Chondrocyte (in vitro differentiated cells): ENCODE results near the gene ZNF566. TPM values are rescaled to one million over a fixed set of nuclear protein-coding genes. Genes with fewer than 3 reads are reported as not detected.

ENCODE experiments used
- DNase-seq: peaks from one replicate; pipeline ENCODE4 v3.0.0; 2021; ENCODE audit warnings: mixed read lengths, low spot score
- H3K27ac Mint-ChIP-seq: one replicate; pipeline ENCODE4 v1.8.0; 2021; ENCODE audit warnings: mild to moderate bottlenecking, moderate library complexity, mixed read lengths; ENCODE audit not compliant: unreplicated experiment
- H3K27me3 Mint-ChIP-seq: 2 replicates; pipeline ENCODE4 v1.8.0; 2021; ENCODE audit warnings: low read depth, mixed read lengths
- H3K36me3 Mint-ChIP-seq: 2 replicates; pipeline ENCODE4 v1.8.0; 2021; ENCODE audit warnings: low read depth, mixed read lengths
- H3K4me1 Mint-ChIP-seq: 2 replicates; pipeline ENCODE4 v1.8.0; 2021; ENCODE audit warnings: low read depth, mild to moderate bottlenecking, mixed read lengths
- H3K4me3 Mint-ChIP-seq: one replicate; pipeline ENCODE4 v1.8.0; 2021; ENCODE audit warnings: mild to moderate bottlenecking, moderate library complexity, mixed read lengths; ENCODE audit not compliant: unreplicated experiment
- H3K9me3 Mint-ChIP-seq: 2 replicates; pipeline ENCODE4 v1.8.0; 2021; ENCODE audit warnings: low read depth, mixed read lengths
- total RNA-seq: library from RNA; stranded (reverse); gene quantifications from 3 replicates; pipeline ENCODE4 v1.2.1, GENCODE V29; 2021
- TF ChIP-seq, protein P1 (sequence below): fragments of 200-600 bp; sonication (generic); IDR thresholded peaks from 2 replicates; pipeline ENCODE4 v1.5.0; 2021; ENCODE audit warnings: antibody characterized with exemption, mild to moderate bottlenecking, moderate library complexity

ZNF566 gene
- total RNA-seq, 1 donor from 2014 or later = 12.1 TPM

GRCh38 chr19:36404498-36404897 lies 84.9 kb downstream of the ZNF566 start:
- Mint-ChIP-seq H3K27me3 (no peaks in the 10 kb centered on the region), H3K9me3 (peaks cover 40% of the 10 kb centered on the region), H3K4me3 (no peak overlapping the region), H3K36me3 (peaks cover 64% of the 10 kb centered on the region), H3K4me1 (no peaks in the 10 kb centered on the region), H3K27ac (no peak overlapping the region)
- DNase-seq = no peak
- TF ChIP-seq, protein P1, sequence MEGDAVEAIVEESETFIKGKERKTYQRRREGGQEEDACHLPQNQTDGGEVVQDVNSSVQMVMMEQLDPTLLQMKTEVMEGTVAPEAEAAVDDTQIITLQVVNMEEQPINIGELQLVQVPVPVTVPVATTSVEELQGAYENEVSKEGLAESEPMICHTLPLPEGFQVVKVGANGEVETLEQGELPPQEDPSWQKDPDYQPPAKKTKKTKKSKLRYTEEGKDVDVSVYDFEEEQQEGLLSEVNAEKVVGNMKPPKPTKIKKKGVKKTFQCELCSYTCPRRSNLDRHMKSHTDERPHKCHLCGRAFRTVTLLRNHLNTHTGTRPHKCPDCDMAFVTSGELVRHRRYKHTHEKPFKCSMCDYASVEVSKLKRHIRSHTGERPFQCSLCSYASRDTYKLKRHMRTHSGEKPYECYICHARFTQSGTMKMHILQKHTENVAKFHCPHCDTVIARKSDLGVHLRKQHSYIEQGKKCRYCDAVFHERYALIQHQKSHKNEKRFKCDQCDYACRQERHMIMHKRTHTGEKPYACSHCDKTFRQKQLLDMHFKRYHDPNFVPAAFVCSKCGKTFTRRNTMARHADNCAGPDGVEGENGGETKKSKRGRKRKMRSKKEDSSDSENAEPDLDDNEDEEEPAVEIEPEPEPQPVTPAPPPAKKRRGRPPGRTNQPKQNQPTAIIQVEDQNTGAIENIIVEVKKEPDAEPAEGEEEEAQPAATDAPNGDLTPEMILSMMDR = no peak

DNA sequence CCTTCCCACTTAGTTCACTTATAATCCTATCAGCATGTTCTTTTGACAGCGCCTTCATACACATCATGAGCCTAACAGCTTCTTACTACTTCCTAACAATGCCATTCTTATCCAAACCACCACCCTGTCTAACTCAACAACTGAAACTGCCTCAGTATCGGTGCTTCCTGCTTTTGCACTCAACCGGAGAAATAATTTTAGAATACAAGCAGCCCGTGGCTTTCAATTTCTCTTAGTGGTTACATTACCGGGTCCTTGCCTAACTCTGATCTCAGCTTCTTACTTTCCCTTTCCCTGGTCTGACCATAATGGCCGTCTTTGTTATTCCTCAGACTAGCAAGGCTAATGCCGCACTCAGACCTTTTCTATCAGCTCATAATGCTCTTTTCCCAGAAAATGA lies 87.9 kb downstream of the ZNF566 start:
- Mint-ChIP-seq H3K4me1 (no peaks in the 10 kb centered on the region), H3K4me3 (no peak overlapping the region), H3K9me3 (peaks cover 38% of the 10 kb centered on the region), H3K27me3 (no peaks in the 10 kb centered on the region), H3K36me3 (peaks cover 68% of the 10 kb centered on the region), H3K27ac (no peak overlapping the region)
- TF ChIP-seq, protein P1 = no peak
- DNase-seq = no peak

DNA sequence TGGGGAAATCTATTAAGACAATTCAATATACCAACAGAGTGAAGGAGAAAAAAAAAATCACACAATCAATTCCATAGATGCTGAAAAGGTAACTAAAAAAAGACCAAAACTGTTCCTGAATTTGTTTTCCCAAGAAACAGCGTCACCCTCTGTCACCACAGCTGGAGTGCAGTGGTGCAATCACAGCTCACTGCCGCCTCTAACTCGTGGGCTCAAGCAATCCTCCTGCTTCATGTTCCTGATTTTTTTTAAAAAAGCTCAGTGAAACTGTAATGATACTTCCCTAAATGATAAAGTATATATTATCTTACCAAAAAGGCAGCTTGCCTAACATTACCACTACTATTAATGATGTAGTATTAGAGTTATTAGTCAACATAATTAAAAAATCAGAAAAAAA lies 90.8 kb downstream of the ZNF566 start:
- no peaks in the 10 kb centered on the region for H3K27me3 Mint-ChIP-seq
- TF ChIP-seq, protein P1 = no peak
- peaks cover 66% of the 10 kb centered on the region for H3K36me3 Mint-ChIP-seq
- DNase-seq = no peak
- no peak overlapping the region for H3K4me3 Mint-ChIP-seq
- H3K4me1 Mint-ChIP-seq = no peaks in the 10 kb centered on the region
- H3K9me3 Mint-ChIP-seq = peaks cover 49% of the 10 kb centered on the region
- no peak overlapping the region for H3K27ac Mint-ChIP-seq

Other genes with a start within 250 kb of the ZNF566 start
- gene ZFP14, start 110.4 kb downstream of the ZNF566 start, total RNA-seq = 3.2 to 6.3 TPM (median 3.8 TPM) in 3 replicates
- gene ZFP82, start 70.9 kb downstream of the ZNF566 start, total RNA-seq = 8.2 to 9.3 TPM (median 8.9 TPM) in 3 replicates
- gene ZNF260, start 38.7 kb upstream of the ZNF566 start, total RNA-seq = 14.0 to 16.6 TPM (median 15.5 TPM) in 3 replicates
- 13.7 to 18.6 TPM (median 14.1 TPM) in 3 replicates for gene ZNF529, start 83.7 kb upstream of the ZNF566 start, total RNA-seq
- gene ZNF382, start 115.8 kb upstream of the ZNF566 start, total RNA-seq = 10.7 to 17.3 TPM (median 12.5 TPM) in 3 replicates
- 8.0 to 10.2 TPM (median 8.9 TPM) in 3 replicates for gene ZNF461, start 177.3 kb upstream of the ZNF566 start, total RNA-seq
- gene ZNF567, start 198.1 kb upstream of the ZNF566 start, total RNA-seq = 4.9 to 6.9 TPM (median 6.4 TPM) in 3 replicates